Measurements from ENCODE around the gene ERGIC1. TPM values are rescaled to one million over a fixed set of nuclear protein-coding genes. Genes with fewer than 3 reads are reported as not detected.
"Not testable (repeated sequence)": the region's sequence is repeated elsewhere in the genome, so short reads cannot be mapped to it uniquely, and the experiment has no call there.

ERGIC1 gene, protein sequence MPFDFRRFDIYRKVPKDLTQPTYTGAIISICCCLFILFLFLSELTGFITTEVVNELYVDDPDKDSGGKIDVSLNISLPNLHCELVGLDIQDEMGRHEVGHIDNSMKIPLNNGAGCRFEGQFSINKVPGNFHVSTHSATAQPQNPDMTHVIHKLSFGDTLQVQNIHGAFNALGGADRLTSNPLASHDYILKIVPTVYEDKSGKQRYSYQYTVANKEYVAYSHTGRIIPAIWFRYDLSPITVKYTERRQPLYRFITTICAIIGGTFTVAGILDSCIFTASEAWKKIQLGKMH
- 74.8 TPM for total RNA-seq
- long read RNA-seq, transcript ERGIC1-202 (10 exons, 2,881 nt): major isoform, 6 of 16 reads
- long read RNA-seq, partial matches to known transcripts: 7 of 16 reads
- long read RNA-seq, other reads (novel, unspliced or antisense): 3 of 16 reads

DNA sequence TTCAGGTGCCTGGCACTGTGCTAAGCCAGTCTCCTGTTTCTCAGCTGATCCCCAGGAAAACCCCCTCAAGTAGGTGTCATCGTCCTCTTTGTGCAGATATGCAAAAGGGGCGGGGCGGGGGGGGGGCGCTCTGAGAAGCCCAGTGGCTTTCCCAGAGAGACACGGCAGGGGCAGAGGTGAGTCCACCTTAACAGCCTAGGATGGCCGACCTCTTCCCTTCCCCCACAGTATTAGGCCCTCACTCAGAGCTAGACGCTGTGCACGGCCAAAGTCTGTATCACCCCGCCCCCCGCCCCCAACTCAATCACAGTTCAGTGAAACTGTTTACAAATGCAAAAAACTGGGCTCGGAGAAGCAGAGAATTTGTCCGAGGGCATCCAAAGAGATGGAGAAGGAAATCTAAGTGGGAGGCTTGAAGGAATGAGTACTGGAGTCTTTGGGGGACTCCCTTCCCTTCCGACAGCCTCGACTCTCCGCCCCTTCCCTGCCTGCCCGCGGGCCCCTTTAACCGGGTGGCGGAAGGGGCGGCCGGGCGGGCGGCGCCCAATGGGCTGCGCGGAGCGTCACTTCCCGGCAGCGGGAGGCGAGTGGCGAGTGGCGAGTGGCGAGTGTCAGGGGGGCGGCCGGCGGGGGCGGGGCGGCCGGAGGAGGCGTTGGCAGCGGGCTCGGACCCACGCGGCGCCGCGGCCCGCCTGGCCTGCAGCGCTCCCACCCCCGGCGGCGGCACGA lies at the start of gene ERGIC1:
TSS of gene ERGIC1 (plus strand) at position 566 of the 729 bp plus-strand sequence. CDS start at position 729, 163 bp downstream.
- ATAC-seq (peak; percentile 94), DNase-seq (ENCODE audit: missing footprints) (peak; percentile 95)
- intact Hi-C loops (cut with DNase I): loop anchor here (2.0 to 10.0 kb wide), 4 partner anchors 27 to 119 kb away; partner anchors contain the start of gene DUSP1

DNA sequence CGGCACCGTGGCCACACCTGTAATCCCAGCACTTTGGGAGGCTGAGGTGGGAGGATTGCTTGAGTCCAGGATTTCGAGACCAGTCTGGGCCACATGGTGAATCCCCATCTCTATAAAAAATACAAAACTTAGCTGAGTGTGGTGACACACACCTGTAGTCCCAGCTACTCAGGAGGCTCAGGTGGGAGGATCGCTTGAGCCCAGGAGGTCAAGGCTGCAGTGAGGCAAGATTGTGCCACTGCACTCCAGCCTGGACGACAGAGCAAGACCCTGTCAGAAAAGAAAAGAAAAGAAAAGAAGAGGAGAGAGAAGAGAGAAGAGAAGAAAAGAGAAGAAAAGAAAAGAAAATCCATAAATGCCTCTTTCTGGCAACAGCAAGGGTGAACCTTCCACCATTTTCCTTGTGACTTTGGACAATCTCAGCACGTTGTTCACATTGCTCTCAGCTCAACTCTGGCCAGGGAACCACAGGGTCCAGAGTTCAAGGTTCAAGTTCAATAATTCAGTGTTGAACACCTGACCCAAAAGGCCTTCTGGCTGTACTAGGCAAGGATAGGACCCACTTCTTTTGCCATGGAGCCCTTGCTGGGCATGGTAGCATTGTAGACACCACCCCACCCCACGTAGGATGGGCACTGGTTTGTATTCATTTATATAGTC lies 48.5 kb upstream of the ERGIC1 start:
- intact Hi-C loops (cut with DNase I): no loop called here
- ATAC-seq (no peak), DNase-seq (ENCODE audit: missing footprints) (no peak)

DNA sequence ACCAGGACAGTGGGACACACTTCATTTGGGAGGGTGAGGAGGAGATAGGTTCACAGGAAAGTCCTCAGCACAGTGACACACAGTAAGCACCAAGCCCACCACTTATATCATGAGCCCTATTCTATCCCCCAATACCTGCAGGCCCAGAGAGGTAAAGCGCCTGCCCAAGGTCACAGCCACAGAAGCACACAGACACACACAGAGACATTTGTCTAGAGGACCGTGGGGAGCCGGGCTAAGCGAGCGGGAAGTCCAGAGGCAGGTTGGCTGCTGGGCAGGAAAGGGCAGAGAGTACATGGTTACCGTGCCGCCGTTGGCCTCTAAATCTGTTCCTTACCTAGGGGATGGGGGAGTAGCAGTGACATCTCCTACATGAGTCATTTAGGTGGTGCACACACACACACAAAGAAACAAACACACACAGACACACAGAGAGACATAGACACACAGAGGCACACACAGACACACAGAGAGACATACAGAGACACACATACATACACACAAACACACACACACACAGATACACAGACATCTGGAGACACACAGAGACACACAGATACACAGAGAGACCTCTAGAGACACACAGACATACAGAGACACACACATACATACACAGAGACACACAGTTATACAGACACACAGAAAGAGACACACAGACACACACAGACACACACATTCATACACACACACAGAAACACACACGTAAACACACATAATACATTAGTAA lies 47.2 kb upstream of the ERGIC1 start:
- no peak for DNase-seq (ENCODE audit: missing footprints)
- no peak for ATAC-seq
- intact Hi-C loops (cut with DNase I): no loop called here

- ATAC-seq; DNase-seq (ENCODE audit: missing footprints); intact Hi-C loops (cut with DNase I): not testable (repeated sequence)
Observed at GRCh38 chr5:172787538-172787937, 46.5 kb upstream of the ERGIC1 start.

DNA sequence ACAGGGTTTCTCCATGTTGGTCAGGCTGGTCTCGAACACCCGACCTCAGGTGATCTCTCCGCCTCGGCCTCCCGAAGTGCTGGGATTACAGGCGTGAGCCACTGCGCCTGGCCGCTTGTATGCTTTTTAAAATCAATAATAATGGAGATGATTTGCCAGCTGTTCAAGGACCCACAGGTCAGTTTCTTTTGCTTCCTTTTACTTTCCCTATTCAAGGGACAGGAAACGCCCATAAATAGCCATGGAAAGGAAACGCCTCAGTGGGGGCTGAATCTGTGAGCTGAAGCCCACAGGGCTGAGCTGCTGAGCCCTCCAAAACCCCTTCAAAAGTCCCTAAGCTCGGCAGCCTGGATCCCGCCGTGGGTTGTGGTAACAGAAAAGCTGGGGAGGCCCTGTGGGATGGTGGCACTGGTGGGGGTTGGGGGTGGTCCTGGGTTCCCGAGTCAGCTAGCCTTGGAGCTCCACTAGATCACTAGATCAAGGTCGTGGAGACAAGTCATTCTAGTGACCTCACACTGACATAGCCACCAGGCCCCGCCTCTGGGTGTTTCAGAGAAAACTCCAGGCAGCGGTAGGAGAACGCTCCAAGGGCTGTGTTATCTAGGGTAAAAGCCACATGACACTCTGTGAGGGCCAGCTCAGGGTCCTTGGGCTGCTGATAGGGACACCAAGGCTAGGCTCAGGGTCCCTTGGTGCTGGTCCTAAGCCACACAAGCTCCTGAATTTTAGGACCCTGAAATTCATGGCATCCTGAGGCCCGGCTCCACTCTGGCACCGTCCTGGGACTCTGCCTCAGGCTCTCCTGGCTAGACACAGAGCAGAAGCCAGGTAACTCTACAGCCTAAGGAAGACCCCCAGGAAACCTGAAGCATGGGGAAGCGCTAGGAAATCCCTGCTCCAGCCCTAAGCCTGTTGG lies 45.0 kb upstream of the ERGIC1 start:
- peak; percentile 75 for ATAC-seq
- intact Hi-C loops (cut with DNase I): no loop called here
- peak; percentile 81 for DNase-seq (ENCODE audit: missing footprints)

DNA sequence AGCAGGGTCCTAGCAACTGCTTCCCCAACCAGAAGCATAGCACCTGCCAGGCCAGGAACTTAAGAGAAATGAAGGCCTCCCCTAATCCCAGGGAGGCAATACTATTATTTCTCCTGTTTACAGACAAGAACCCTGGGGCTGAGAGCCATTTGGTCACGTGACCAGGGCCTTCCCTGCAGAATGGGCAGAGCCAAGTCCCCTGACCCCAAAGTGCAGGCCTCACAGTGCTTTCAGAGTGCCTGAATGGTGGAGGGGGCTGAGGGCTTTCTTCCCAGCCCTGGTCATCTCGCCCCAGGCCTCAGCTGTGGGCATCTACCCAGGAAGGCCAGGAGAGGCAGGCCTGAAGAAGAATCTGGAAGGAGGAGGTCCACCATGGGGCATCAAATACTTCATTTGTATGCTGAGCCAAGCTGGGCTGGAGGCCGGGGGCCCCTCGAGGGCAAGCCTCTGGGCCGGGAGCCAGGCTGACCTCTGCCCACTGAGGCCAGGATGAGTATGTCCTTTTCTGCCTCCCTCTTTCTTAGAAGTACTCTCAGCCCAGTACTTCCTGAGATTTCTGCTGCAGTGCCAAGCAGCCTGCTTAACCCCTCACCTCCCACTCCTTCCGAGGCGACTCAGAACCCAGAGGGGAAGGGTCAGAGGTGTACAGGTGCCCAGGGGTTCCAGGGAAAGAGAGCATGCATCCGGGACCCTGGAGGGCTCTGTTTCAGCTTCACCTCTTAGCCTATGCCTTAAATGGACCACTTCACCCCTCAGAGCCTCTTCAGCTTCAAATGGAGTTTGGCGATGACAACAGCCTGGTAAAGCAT lies 44.2 kb upstream of the ERGIC1 start:
- intact Hi-C loops (cut with DNase I): no loop called here
- ATAC-seq: peak; percentile 1
- DNase-seq (ENCODE audit: missing footprints): no peak

- intact Hi-C loops (cut with DNase I): no loop called here
- no peak for DNase-seq (ENCODE audit: missing footprints)
- no peak for ATAC-seq
Observed at GRCh38 chr5:172790496-172790889, 43.6 kb upstream of the ERGIC1 start.

GRCh38 chr5:172791286-172791685 lies 42.8 kb upstream of the ERGIC1 start:
- intact Hi-C loops (cut with DNase I): no loop called here
- ATAC-seq (no peak), DNase-seq (ENCODE audit: missing footprints) (no peak)

DNA sequence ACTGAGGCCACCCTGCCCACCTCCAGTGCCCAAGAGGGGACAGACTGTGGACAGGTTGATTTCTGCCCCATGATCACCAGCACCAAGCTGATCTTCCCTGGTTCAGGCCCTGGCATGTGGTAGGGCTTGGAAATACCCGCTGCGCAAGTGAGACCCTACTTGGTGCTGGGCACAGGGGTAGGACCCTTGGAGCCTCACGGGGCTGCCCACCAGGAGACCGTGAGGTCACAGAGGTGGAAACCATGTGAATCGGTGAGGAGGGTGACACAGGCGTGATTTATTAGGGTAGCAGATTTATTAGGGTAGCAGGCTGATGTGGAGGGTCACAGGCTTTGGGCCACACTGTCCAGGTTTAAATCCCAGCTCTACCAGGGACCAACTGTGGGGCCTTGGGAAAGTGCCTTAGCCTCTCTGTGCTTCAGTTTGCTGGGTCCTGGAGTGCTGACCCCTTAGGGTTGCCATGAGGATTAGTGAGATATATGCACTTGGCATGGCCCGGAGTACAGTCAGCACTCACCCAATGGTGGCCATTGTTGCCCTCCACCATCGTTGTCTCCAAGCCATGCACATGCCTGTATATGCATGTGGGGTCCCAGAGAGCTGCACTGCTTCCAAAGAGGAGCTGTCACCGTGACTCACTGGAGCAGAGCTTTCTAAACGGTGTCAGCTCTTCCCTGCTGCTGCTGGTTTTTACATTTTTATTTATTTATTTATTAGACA lies 42.2 kb upstream of the ERGIC1 start:
- DNase-seq (ENCODE audit: missing footprints) (no peak), ATAC-seq (no peak)
- intact Hi-C loops (cut with DNase I): no loop called here

GRCh38 chr5:172792701-172793570 lies 41.1 kb upstream of the ERGIC1 start:
- intact Hi-C loops (cut with DNase I): no loop called here
- no peak for ATAC-seq
- no peak for DNase-seq (ENCODE audit: missing footprints)

- intact Hi-C loops (cut with DNase I): loop anchor here (2.0 kb wide), 1 partner anchor 23 kb away; the partner anchor contains the start of gene DUSP1
- DNase-seq (ENCODE audit: missing footprints): no peak
- ATAC-seq: no peak
Observed at GRCh38 chr5:172793577-172794488, 40.2 kb upstream of the ERGIC1 start.

DNA sequence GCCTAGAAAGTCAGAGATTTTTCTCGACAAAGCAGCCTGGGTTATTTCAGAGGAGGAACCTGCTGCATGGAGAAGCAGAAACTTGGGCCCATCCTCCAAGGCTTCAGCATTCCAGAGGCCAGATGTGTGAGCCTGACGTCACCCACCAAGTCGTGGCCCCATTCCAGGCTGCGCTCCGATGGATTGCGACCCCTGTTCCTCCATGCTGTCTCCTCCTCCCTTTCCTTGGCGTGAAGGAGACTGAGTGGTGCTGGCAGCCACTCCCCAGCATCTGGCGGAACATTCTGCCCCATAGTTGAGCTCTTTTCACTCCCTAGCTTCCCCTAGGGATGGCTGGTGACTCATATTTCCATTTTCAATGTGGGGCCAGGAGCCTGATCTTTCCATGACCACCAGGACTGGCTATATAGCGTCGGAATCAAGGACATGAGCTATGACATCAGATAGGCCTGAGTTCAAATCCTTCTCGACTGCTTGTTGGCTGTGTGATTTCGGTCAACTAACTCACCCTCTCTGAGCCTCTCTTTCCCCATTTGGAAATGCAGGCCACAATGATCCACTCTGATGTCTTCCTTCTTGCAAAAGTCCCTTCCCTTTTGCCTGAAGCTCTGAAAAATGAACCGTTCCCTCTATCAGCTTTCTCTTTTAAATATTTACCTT lies 38.6 kb upstream of the ERGIC1 start:
- intact Hi-C loops (cut with DNase I): loop anchor here (2.0 kb wide), 1 partner anchor 25 kb away; the partner anchor contains the start of gene DUSP1
- ATAC-seq: peak; percentile 95
- DNase-seq (ENCODE audit: missing footprints): peak; percentile 95

DNA sequence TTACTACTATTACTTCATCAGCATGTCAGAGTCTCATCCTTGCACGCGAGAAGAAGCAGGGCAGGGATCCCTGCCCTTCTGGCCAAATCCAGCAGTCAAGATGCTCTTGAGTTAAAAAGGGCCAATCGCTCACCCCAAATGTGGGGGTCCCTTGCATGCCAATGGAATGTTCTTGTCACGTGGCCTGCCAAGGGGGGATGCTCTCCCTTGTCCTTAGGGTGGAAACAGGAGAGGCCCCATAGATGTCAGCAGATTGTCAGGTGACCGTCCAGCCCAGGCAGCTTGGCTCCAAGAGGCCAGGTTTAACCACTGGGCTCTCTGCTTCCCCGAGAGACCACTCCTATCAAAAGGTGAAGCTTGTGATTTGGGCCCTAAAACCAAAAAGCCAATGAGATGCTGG lies 37.7 kb upstream of the ERGIC1 start:
- ATAC-seq: no peak
- DNase-seq (ENCODE audit: missing footprints): no peak
- intact Hi-C loops (cut with DNase I): no loop called here

- ATAC-seq (no peak), DNase-seq (ENCODE audit: missing footprints) (no peak)
- intact Hi-C loops (cut with DNase I): no loop called here
Observed at GRCh38 chr5:172797771-172798191, 36.3 kb upstream of the ERGIC1 start.
